H9 (cell line): ENCODE results near the gene MVB12A. TPM values are rescaled to one million over a fixed set of nuclear protein-coding genes. Genes with fewer than 3 reads are reported as not detected.

ENCODE experiments used
- DNase-seq: peaks from one replicate; pipeline ENCODE4 v3.0.0-alpha.2; 2017
- H2AFZ ChIP-seq: one replicate; pipeline ENCODE4 v1.6.1; 2013; ENCODE audit warnings: mild to moderate bottlenecking, low read length, control low read depth, moderate library complexity
- H2AK5ac ChIP-seq: 2 replicates; pipeline ENCODE4 v1.6.1; 2013; ENCODE audit warnings: low read length, control low read depth, mixed read lengths; ENCODE audit not compliant: insufficient read length
- H2BK120ac ChIP-seq: one replicate; pipeline ENCODE4 v1.6.1; 2013; ENCODE audit warnings: low read depth, mild to moderate bottlenecking, low read length, control low read depth, inconsistent platforms; ENCODE audit not compliant: poor library complexity, severe bottlenecking
- H2BK12ac ChIP-seq: 2 replicates; pipeline ENCODE4 v1.6.1; 2013; ENCODE audit warnings: low read length, control low read depth, mixed read lengths, low read depth; ENCODE audit not compliant: insufficient read length
- H2BK15ac ChIP-seq: 2 replicates; pipeline ENCODE4 v1.6.1; 2013; ENCODE audit warnings: low read depth, low read length, control low read depth
- H2BK20ac ChIP-seq: one replicate; pipeline ENCODE4 v1.6.1; 2013; ENCODE audit warnings: low read depth, mild to moderate bottlenecking, low read length, control low read depth, inconsistent platforms; ENCODE audit not compliant: poor library complexity, severe bottlenecking
- H2BK5ac ChIP-seq: 2 replicates; pipeline ENCODE4 v1.6.1; 2013; ENCODE audit warnings: low read length, control low read depth, mixed read lengths; ENCODE audit not compliant: insufficient read length
- H3K14ac ChIP-seq: 2 replicates; pipeline ENCODE4 v1.6.1; 2013; ENCODE audit warnings: low read length, control low read depth; ENCODE audit not compliant: insufficient read depth
- H3K18ac ChIP-seq: 2 replicates; pipeline ENCODE4 v1.6.1; 2013; ENCODE audit warnings: low read depth, mild to moderate bottlenecking, mixed read lengths, low read length, control low read depth; ENCODE audit not compliant: insufficient read length
- H3K23ac ChIP-seq: 2 replicates; pipeline ENCODE4 v1.6.1; 2013; ENCODE audit warnings: low read length, control low read depth, mixed read lengths, low read depth; ENCODE audit not compliant: insufficient read length
- H3K23me2 ChIP-seq: 2 replicates; pipeline ENCODE4 v1.6.1; 2013; ENCODE audit warnings: low read depth, mild to moderate bottlenecking, mixed read lengths, low read length, control low read depth; ENCODE audit not compliant: insufficient read length, poor library complexity, severe bottlenecking
- H3K27ac ChIP-seq: 2 replicates; pipeline ENCODE4 v1.5.1; 2013; ENCODE audit warnings: low read length, control low read depth, mixed read lengths, low read depth; ENCODE audit not compliant: insufficient read length
- H3K27me3 ChIP-seq: 2 replicates; pipeline ENCODE4 v1.6.1; 2013; ENCODE audit warnings: low read length, control low read depth, inconsistent platforms; ENCODE audit not compliant: insufficient read depth
- H3K4ac ChIP-seq: 2 replicates; pipeline ENCODE4 v1.6.1; 2013; ENCODE audit warnings: low read depth, mild to moderate bottlenecking, control low read depth, inconsistent platforms, low read length, moderate library complexity
- H3K4me1 ChIP-seq: 2 replicates; pipeline ENCODE4 v1.6.1; 2013; ENCODE audit warnings: low read length, control low read depth, inconsistent platforms; ENCODE audit not compliant: insufficient read depth
- H3K4me2 ChIP-seq: 2 replicates; pipeline ENCODE4 v1.6.1; 2013; ENCODE audit warnings: low read length, control low read depth, mixed read lengths; ENCODE audit not compliant: insufficient read length, insufficient read depth
- H3K56ac ChIP-seq: 2 replicates; pipeline ENCODE4 v1.6.1; 2013; ENCODE audit warnings: low read depth, mild to moderate bottlenecking, mixed read lengths, low read length, control low read depth; ENCODE audit not compliant: insufficient read length
- H3K79me1 ChIP-seq: 2 replicates; pipeline ENCODE4 v1.6.1; 2013; ENCODE audit warnings: low read depth, mild to moderate bottlenecking, moderate library complexity, low read length, control low read depth, inconsistent platforms; ENCODE audit not compliant: insufficient read depth, poor library complexity, severe bottlenecking
- H3K79me2 ChIP-seq: 2 replicates; pipeline ENCODE4 v1.6.1; 2013; ENCODE audit warnings: low read length, control low read depth, inconsistent platforms; ENCODE audit not compliant: insufficient read depth
- H3K9ac ChIP-seq: 2 replicates; pipeline ENCODE4 v1.6.1; 2013; ENCODE audit warnings: low read length, control low read depth, mixed read lengths; ENCODE audit not compliant: insufficient read length; ENCODE audit errors: extremely low read depth
- H3K9me3 ChIP-seq: one replicate; pipeline ENCODE4 v1.6.1; 2013; ENCODE audit warnings: low read depth, low read length, inconsistent platforms; ENCODE audit not compliant: control insufficient read depth
- H3T11ph ChIP-seq: one replicate; pipeline ENCODE4 v1.6.1; 2013; ENCODE audit warnings: mild to moderate bottlenecking, low read length, control low read depth, inconsistent platforms
- H4K20me1 ChIP-seq: one replicate; pipeline ENCODE4 v1.6.1; 2013; ENCODE audit not compliant: control insufficient read depth, insufficient read length, insufficient read depth
- H4K5ac ChIP-seq: 2 replicates; pipeline ENCODE4 v1.6.1; 2013; ENCODE audit warnings: low read depth, mild to moderate bottlenecking, mixed read lengths, low read length, control low read depth; ENCODE audit not compliant: insufficient read length
- H4K8ac ChIP-seq: replicated peaks from 2 replicates; pipeline ENCODE4 v1.6.1; 2013; ENCODE audit warnings: low read length, control low read depth, mixed read lengths, low read depth; ENCODE audit not compliant: insufficient read length
- H4K91ac ChIP-seq: 2 replicates; pipeline ENCODE4 v1.6.1; 2013; ENCODE audit warnings: low read depth, mild to moderate bottlenecking, moderate library complexity, mixed read lengths, low read length, control low read depth; ENCODE audit not compliant: insufficient read length
- H3K27ac Mint-ChIP-seq, 3 experiments: 2 replicates in 2 of 3; 3 replicates in 1 of 3; pipeline ENCODE4 v1.8.0; 2020 to 2021; ENCODE audit warnings: mixed read lengths in 3 of 3, mild to moderate bottlenecking in 1 of 3, moderate library complexity in 1 of 3
- H3K27me3 Mint-ChIP-seq: 2 replicates; pipeline ENCODE4 v1.8.0; 2021; ENCODE audit warnings: low read depth, mild to moderate bottlenecking, moderate library complexity, mixed read lengths
- H3K36me3 Mint-ChIP-seq, 3 experiments: 2 replicates in 2 of 3; 3 replicates in 1 of 3; pipeline ENCODE4 v1.8.0; 2020 to 2021; ENCODE audit warnings: low read depth in 3 of 3, mixed read lengths in 3 of 3; ENCODE audit not compliant: insufficient read depth in 1 of 3
- H3K4me1 Mint-ChIP-seq, 2 experiments: 2 replicates each; pipeline ENCODE4 v1.8.0; 2020; ENCODE audit warnings: mixed read lengths in 2 of 2
- H3K4me3 Mint-ChIP-seq, 2 experiments: 2 replicates in 1 of 2; 3 replicates in 1 of 2; pipeline ENCODE4 v1.8.0; 2020 to 2021; ENCODE audit warnings: mild to moderate bottlenecking in 2 of 2, mixed read lengths in 2 of 2, moderate library complexity in 1 of 2
- H3K9me3 Mint-ChIP-seq, 2 experiments: 2 replicates in 1 of 2; 3 replicates in 1 of 2; pipeline ENCODE4 v1.8.0; 2020; ENCODE audit warnings: mild to moderate bottlenecking in 2 of 2, mixed read lengths in 2 of 2, moderate library complexity in 1 of 2
- WGBS: extraction: QIAGEN DNeasy Blood & Tissue Kit; methylation state at CpG from one replicate; pipeline ENCODE4 v1.1.7; 2013; ENCODE audit warnings: missing lambda C conversion rate, low lambda C conversion rate, mixed read lengths; ENCODE audit not compliant: insufficient read length; ENCODE audit errors: extremely low coverage; 5-methylcytosine and 5-hydroxymethylcytosine counted together
- total RNA-seq: library from RNA; stranded (reverse); gene quantifications from 2 replicates; pipeline ENCODE4 v1.2.1, GENCODE V29; 2021
- TF ChIP-seq, protein P1 (sequence below): fragments of 200-600 bp; sonication (generic); conservative IDR thresholded peaks from 3 replicates; pipeline ENCODE4 v1.8.0; 2021; ENCODE audit warnings: antibody characterized with exemption, mild to moderate bottlenecking

The MVB12A gene
- total RNA-seq, 1 experiment from 2014 or later: 50.4 TPM

DNA sequence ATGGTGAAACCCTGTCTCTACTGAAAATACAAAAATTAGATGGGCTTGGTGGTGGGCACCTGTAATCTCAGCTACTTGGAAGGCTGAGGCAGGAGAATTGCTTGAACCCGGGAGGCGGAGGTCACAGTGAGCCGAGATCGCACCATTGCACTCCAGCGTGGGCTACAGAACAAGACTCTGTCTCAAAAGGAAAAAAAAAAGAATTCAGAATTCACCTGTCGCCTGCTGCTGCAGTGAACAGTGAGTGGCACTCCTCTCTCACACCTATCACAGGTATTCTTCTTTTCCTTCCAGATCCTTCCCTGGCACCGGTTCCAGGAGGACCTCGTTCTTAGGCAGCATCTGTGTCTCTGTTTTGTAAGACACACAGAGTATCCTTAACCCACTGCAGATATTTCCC, 5.8 kb upstream of the MVB12A start:
- H4K91ac ChIP-seq: no peak overlapping the region
- no peak overlapping the region for H2AK5ac ChIP-seq
- no peak overlapping the region for H3K9ac ChIP-seq

More for the DNA sequence above, 5.8 kb upstream of the MVB12A start:
- H3K4me3 Mint-ChIP-seq: no peak overlapping the region
- Histone ChIP-seq H3K27ac (no peak overlapping the region), H4K8ac (no peak overlapping the region), H2BK15ac (no peak overlapping the region), H2BK20ac (no peak overlapping the region), H3K4ac (no peak overlapping the region), H2BK120ac (no peak overlapping the region), H3K27me3 (no peaks in the 10 kb centered on the region), H2BK5ac (no peak overlapping the region), H3K4me1 (no peaks in the 10 kb centered on the region; the same call in 1 of the 2 replicates), H3K56ac (no peak overlapping the region), H2BK12ac (no peak overlapping the region), H3K23ac (no peak overlapping the region), H3K18ac (no peak overlapping the region), H4K20me1 (no peaks in the 10 kb centered on the region), H3K9me3 (no peaks in the 10 kb centered on the region), H3K23me2 (peaks cover 4% of the 10 kb centered on the region), H3T11ph (no peak overlapping the region), H3K79me2 (no peaks in the 10 kb centered on the region), H4K5ac (no peak overlapping the region), H3K79me1 (no peaks in the 10 kb centered on the region), H3K4me2 (no peak overlapping the region), H3K14ac (no peak overlapping the region), H2AFZ (no peak overlapping the region)
- DNase-seq: no peak
- WGBS: no CpG with 5 or more reads among the region's 8 CpGs
- H3K4me1 Mint-ChIP-seq: peaks cover 28 to 44% of the 10 kb centered on the region in 2 experiments
- peaks cover 34% of the 10 kb centered on the region for H3K27me3 Mint-ChIP-seq
- H3K36me3 Mint-ChIP-seq: peaks cover 2 to 32% (median 7%) of the 10 kb centered on the region in 3 experiments; a peak in 4 of 7 replicates
- TF ChIP-seq, protein P1, sequence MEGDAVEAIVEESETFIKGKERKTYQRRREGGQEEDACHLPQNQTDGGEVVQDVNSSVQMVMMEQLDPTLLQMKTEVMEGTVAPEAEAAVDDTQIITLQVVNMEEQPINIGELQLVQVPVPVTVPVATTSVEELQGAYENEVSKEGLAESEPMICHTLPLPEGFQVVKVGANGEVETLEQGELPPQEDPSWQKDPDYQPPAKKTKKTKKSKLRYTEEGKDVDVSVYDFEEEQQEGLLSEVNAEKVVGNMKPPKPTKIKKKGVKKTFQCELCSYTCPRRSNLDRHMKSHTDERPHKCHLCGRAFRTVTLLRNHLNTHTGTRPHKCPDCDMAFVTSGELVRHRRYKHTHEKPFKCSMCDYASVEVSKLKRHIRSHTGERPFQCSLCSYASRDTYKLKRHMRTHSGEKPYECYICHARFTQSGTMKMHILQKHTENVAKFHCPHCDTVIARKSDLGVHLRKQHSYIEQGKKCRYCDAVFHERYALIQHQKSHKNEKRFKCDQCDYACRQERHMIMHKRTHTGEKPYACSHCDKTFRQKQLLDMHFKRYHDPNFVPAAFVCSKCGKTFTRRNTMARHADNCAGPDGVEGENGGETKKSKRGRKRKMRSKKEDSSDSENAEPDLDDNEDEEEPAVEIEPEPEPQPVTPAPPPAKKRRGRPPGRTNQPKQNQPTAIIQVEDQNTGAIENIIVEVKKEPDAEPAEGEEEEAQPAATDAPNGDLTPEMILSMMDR: no peak
- H3K9me3 Mint-ChIP-seq: no peaks in the 10 kb centered on the region; a peak in 1 of 5 replicates
- peak overlapping the region in 2 of 3 experiments; percentile 81 to 82; a peak in 3 of 7 replicates for H3K27ac Mint-ChIP-seq
